ENCODE data around the gene NME3. TPM values are rescaled to one million over a fixed set of nuclear protein-coding genes. Genes with fewer than 3 reads are reported as not detected.

The NME3 gene
- total and polyA plus RNA-seq, 4 experiments from 2014 or later = 64.1 to 88.6 (median 77.3) TPM

DNA sequence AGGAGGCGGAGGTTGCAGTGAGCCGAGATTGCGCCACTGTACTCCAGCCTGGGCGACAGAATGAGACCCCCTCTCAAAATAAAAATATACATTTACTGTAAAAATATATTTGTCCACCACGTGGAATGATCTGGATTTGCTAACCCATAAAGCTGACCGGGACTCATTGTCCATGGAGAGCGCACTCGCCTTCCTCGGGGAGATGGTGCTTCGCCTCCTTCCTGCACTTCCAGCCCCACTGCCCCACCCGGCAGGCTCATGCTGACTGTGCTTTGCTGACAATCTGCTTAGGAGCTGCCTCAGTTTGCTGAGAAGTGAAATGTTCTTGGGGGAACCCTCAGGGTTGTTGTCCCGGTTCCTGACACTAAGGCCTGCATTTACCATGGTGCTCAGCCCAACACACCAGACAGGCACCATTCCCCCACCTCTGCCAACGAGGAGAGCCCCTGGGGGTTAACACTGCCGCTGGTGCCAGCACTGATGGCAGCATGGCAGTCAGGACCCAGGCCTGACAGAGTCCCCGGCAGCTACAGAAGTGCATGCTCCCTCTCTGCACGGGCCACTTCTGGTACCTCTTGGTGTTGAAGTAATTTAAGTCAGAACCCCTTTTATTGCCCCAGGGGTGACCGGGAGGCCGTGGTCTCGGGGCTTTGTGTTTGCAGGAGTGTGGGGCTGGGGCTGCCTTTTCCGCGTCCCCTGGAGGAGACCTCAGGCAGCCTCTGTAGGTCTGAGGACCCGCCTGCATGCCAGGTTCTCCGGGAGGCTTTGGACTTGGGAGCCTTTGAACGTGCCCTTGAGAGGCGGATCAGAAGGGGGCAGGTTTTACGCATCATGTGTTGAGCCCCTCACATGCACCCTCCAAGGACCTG, 13.9 kb upstream of the NME3 start:
- peaks cover 22% of the 10 kb centered on the region for H3K36me3 ChIP-seq (ENCODE audit: insufficient read depth, low read length)
- peaks cover 4 to 22% of the 10 kb centered on the region in 2 donors for H3K36me3 Mint-ChIP-seq
- DNase-seq = peak in 1 of 5 donors; percentile 32
- ChIA-PET POLR2A (ENCODE audit: partially characterized antibody) (interaction anchor here (1.7 kb wide), 1 partner anchor 79 kb away, joined by 5 read pairs; the partner anchor contains the start of gene MAPK8IP3), CTCF (ENCODE audit: partially characterized antibody) (no interaction called here)
- H3K9me3 ChIP-seq (ENCODE audit: control insufficient read depth in 1 of 2, low read length in 2 of 2) = no peaks in the 10 kb centered on the region
- H3K9me3 Mint-ChIP-seq = peaks cover 0 to 3% (median 0%) of the 10 kb centered on the region in 8 donors
- peaks cover 13 to 46% (median 30%) of the 10 kb centered on the region in 4 donors for H3K4me1 Mint-ChIP-seq
- H3K4me1 ChIP-seq (ENCODE audit: insufficient read depth, low read length) = peaks cover 38% of the 10 kb centered on the region
- intact Hi-C loops (cut with micrococcal nuclease) = no loop called here
- H3K27ac ChIP-seq (ENCODE audit: low read depth, low read length) = no peak overlapping the region
- no peak overlapping the region for H3K4me3 ChIP-seq (ENCODE audit: low read length in 2 of 2)
- peak overlapping the region in 7 of 8 donors; percentile 29 to 75 (median 66) for H3K4me3 Mint-ChIP-seq
- H3K27me3 ChIP-seq (ENCODE audit: insufficient read depth, low read length) = no peaks in the 10 kb centered on the region
- no peaks in the 10 kb centered on the region for H3K27me3 Mint-ChIP-seq
- peak overlapping the region in 2 of 7 donors; percentile 57 to 77 for H3K27ac Mint-ChIP-seq

DNA sequence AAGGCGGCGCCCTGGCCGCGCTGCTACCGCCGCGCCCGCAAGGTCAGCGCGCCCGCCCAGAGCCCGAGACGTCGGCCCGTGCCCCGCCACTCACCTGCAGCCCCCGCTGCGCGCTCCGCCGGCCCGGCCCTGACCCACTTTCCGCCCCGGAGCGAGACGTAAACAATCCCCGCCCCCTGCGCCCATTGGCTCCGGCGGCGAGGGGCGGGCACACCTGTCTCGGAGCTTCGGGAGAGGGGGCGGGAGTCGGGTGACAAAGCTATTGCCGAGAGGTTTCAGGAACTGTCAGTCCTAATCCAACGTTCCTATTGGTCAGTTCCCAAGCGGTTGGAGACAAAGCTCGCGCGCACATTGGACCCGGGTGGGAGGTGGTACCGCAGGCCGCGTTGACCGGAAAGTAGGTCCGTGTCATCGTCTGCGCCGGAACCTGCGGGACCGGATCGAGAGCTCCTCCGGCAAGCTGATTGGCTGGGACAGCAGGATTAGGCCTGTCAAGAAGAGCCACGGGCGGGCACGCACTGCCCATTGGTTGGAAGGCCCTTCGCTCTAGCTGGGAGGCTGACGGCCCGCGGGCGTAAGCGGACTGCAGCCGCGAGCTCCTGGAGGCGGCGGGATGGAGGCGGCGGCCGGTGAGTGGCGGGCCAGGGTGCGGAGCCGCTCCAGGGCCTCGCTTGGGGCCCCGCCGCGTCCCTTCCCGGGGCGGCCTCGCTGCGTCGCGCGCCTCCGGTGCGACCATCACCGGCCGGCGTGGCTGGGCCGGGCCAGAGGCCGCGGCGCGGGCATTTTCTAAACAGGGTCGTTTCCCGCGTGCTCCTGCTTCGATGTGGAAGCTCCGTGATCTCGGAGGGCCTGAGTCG, 11.3 kb upstream of the NME3 start, which contains the start of the genes NUBP2 and SPSB3:
Gene NUBP2, plus strand, starts transcription at position 553 of the 857 bp plus-strand sequence. Its CDS starts 61 bp downstream, at position 614.
Gene SPSB3, minus strand, starts transcription at position 164 of the 857 bp plus-strand sequence. CDS start 1,088 bp downstream, outside the sequence.
- Mint-ChIP-seq H3K27me3 (no peaks in the 10 kb centered on the region), H3K9me3 (peaks cover 0 to 3% (median 0%) of the 10 kb centered on the region in 8 donors), H3K4me1 (peaks cover 13 to 46% (median 30%) of the 10 kb centered on the region in 4 donors), H3K27ac (peak within 1 kb of the TSS; percentile 92 to 97 (median 94)), H3K4me3 (peak within 1 kb of the TSS; percentile 91 to 96 (median 94)), H3K36me3 (peaks cover 0 to 17% of the 10 kb centered on the region in 2 donors)
- DNase-seq = peak; percentile 97 to 99 (median 99)
- H3K9me3 ChIP-seq (ENCODE audit: control insufficient read depth in 1 of 2, low read length in 2 of 2) = no peaks in the 10 kb centered on the region
- H3K4me1 ChIP-seq (ENCODE audit: insufficient read depth, low read length) = peaks cover 43% of the 10 kb centered on the region
- peak within 1 kb of the TSS; percentile 79 for H3K27ac ChIP-seq (ENCODE audit: low read depth, low read length)
- intact Hi-C loops (cut with micrococcal nuclease) = loop anchor here (1.0 to 2.0 kb wide), 5 partner anchors 9 to 362 kb away; partner anchors contain the start of genes HAGH, MAPK8IP3, MRPS34 and UQCC4
- POLR2A ChIA-PET (ENCODE audit: partially characterized antibody) = interaction anchor here (0.7 to 6.7 kb wide), 24 partner anchors 8 to 995 kb away, joined by 3 to 185 read pairs (median 6); partner anchors contain the start of genes AMDHD2, CRAMP1, EME2 and FAHD1
- peak within 1 kb of the TSS; percentile 69 to 88 for H3K4me3 ChIP-seq (ENCODE audit: low read length in 2 of 2)
- H3K36me3 ChIP-seq (ENCODE audit: insufficient read depth, low read length) = peaks cover 22% of the 10 kb centered on the region
- H3K27me3 ChIP-seq (ENCODE audit: insufficient read depth, low read length) = no peaks in the 10 kb centered on the region
- CTCF ChIA-PET (ENCODE audit: partially characterized antibody) = interaction anchor here (1.0 to 2.2 kb wide), 10 partner anchors 8 to 146 kb away, joined by 3 to 16 read pairs (median 5); partner anchors contain the start of genes EME2, FAHD1, HAGH and MAPK8IP3

DNA sequence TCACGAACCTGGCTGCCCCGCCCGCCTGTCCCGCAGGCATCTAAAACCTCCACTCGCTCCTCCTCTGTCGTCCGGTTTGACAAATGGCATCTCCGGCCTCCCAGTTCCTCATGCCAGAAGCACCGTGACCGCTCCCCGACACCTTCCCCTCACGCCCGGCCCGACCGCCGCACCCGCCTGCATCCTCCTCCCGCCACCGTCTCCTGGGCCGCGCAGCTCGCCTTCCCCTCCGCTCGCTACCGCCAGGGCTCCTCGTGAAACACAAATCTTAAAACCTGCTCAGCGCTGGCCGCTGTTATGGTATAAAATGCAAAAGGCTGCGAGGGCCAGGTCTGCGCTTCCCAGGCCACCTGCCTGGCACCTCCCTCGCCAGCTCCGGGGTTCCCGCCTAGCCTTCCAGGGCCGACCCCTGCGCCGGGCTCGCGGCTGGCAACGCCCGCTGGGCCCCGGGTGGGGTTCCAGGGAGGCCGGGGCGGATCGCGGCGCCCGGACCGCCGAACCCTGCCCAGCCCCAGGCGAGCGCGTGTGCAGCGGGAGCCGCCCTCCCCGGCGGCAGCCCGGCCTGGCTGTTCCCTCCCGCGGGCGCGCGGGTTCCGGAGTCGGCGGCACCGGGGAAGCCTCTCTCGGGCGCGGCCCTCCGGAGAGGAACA, 10.5 kb upstream of the NME3 start:
- POLR2A ChIA-PET (ENCODE audit: partially characterized antibody) = interaction anchor here (0.5 to 6.7 kb wide), 20 partner anchors 9 to 1194 kb away, joined by 3 to 185 read pairs (median 7); partner anchors contain the start of genes AMDHD2, CRAMP1, EME2 and FAHD1
- Mint-ChIP-seq H3K27ac (peak overlapping the region; percentile 81 to 94 (median 90)), H3K27me3 (no peaks in the 10 kb centered on the region), H3K4me1 (peaks cover 13 to 46% (median 30%) of the 10 kb centered on the region in 4 donors), H3K9me3 (peaks cover 0 to 3% (median 0%) of the 10 kb centered on the region in 8 donors), H3K4me3 (peak overlapping the region; percentile 84 to 94 (median 87)), H3K36me3 (peaks cover 0 to 17% of the 10 kb centered on the region in 2 donors)
- H3K27me3 ChIP-seq (ENCODE audit: insufficient read depth, low read length) = no peaks in the 10 kb centered on the region
- CTCF ChIA-PET (ENCODE audit: partially characterized antibody) = interaction anchor here (1.0 to 2.2 kb wide), 10 partner anchors 8 to 147 kb away, joined by 3 to 16 read pairs (median 5); partner anchors contain the start of genes EME2, FAHD1, HAGH and MAPK8IP3
- peaks cover 18% of the 10 kb centered on the region for H3K36me3 ChIP-seq (ENCODE audit: insufficient read depth, low read length)
- H3K27ac ChIP-seq (ENCODE audit: low read depth, low read length) = peak overlapping the region; percentile 79
- H3K9me3 ChIP-seq (ENCODE audit: control insufficient read depth in 1 of 2, low read length in 2 of 2) = no peaks in the 10 kb centered on the region
- H3K4me3 ChIP-seq (ENCODE audit: low read length in 2 of 2) = peak overlapping the region; percentile 36 to 88
- peaks cover 43% of the 10 kb centered on the region for H3K4me1 ChIP-seq (ENCODE audit: insufficient read depth, low read length)
- intact Hi-C loops (cut with micrococcal nuclease) = loop anchor here (1.0 to 2.0 kb wide), 5 partner anchors 9 to 362 kb away; partner anchors contain the start of genes HAGH, MAPK8IP3, MRPS34 and UQCC4
- DNase-seq = peak in 3 of 5 donors; percentile 37 to 56 (median 52)

DNA sequence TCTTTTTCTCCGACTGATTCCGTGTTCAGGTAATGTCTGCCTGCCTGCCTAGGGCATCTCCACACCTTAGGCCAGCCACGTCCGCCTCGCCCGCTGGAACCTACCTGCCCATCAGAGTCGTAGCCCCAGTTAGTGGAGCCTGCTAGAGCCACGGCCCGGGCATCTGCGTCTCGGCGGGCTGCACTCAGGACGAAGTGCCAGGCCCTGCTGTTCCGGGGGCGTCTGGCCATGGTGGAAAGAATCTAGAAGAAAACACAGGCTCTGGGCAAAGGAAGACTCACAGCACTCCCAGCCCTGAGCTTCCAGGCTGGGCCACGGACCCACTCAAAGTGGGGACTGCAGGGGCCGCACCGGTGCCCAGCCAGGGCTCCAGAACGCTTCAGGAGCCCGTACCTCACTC, 9.9 kb upstream of the NME3 start:
- H3K4me1 ChIP-seq (ENCODE audit: insufficient read depth, low read length) = peaks cover 43% of the 10 kb centered on the region
- H3K9me3 ChIP-seq (ENCODE audit: control insufficient read depth in 1 of 2, low read length in 2 of 2) = no peaks in the 10 kb centered on the region
- H3K36me3 Mint-ChIP-seq = peaks cover 0 to 23% of the 10 kb centered on the region in 2 donors
- peaks cover 22% of the 10 kb centered on the region for H3K36me3 ChIP-seq (ENCODE audit: insufficient read depth, low read length)
- H3K27ac ChIP-seq (ENCODE audit: low read depth, low read length) = no peak overlapping the region
- DNase-seq = peak in 1 of 5 donors; percentile 40
- H3K27ac Mint-ChIP-seq = peak overlapping the region; percentile 81 to 94 (median 90)
- peaks cover 0 to 3% (median 0%) of the 10 kb centered on the region in 8 donors for H3K9me3 Mint-ChIP-seq
- ChIA-PET POLR2A (ENCODE audit: partially characterized antibody) (interaction anchor here (0.5 to 6.7 kb wide), 9 partner anchors 11 to 1193 kb away, joined by 3 to 185 read pairs (median 18); partner anchors contain the start of genes CRAMP1, EME2, FAHD1 and HAGH), CTCF (ENCODE audit: partially characterized antibody) (interaction anchor here (1.9 to 2.2 kb wide), 2 partner anchors 9 to 75 kb away, joined by 9 to 16 read pairs; partner anchors contain the start of genes EME2, MAPK8IP3, MRPS34 and NME3)
- no peaks in the 10 kb centered on the region for H3K27me3 Mint-ChIP-seq
- peak overlapping the region; percentile 84 to 89 (median 87) for H3K4me3 Mint-ChIP-seq
- no peaks in the 10 kb centered on the region for H3K27me3 ChIP-seq (ENCODE audit: insufficient read depth, low read length)
- intact Hi-C loops (cut with micrococcal nuclease) = no loop called here
- H3K4me3 ChIP-seq (ENCODE audit: low read length in 2 of 2) = peak overlapping the region in 1 of 2 donors; percentile 88
- peaks cover 14 to 46% (median 30%) of the 10 kb centered on the region in 4 donors for H3K4me1 Mint-ChIP-seq

- intact Hi-C loops (cut with micrococcal nuclease) = no loop called here
- CTCF ChIA-PET (ENCODE audit: partially characterized antibody) = no interaction called here
These were observed 9.3 kb upstream of the NME3 start for GRCh38 chr16:1780677-1781072.

More at GRCh38 chr16:1780677-1781072, 9.3 kb upstream of the NME3 start:
- peaks cover 14 to 44% (median 30%) of the 10 kb centered on the region in 4 donors for H3K4me1 Mint-ChIP-seq
- peaks cover 0 to 3% (median 0%) of the 10 kb centered on the region in 8 donors for H3K9me3 Mint-ChIP-seq
- no peaks in the 10 kb centered on the region for H3K27me3 Mint-ChIP-seq
- H3K27ac Mint-ChIP-seq = peak overlapping the region in 3 of 7 donors; percentile 81 to 94 (median 91)
- H3K4me1 ChIP-seq (ENCODE audit: insufficient read depth, low read length) = peaks cover 39% of the 10 kb centered on the region
- DNase-seq = peak in 1 of 5 donors; percentile 10
- no peaks in the 10 kb centered on the region for H3K27me3 ChIP-seq (ENCODE audit: insufficient read depth, low read length)
- peak overlapping the region in 7 of 8 donors; percentile 21 to 85 (median 63) for H3K4me3 Mint-ChIP-seq
- H3K9me3 ChIP-seq (ENCODE audit: control insufficient read depth in 1 of 2, low read length in 2 of 2) = no peaks in the 10 kb centered on the region
- peaks cover 0 to 23% of the 10 kb centered on the region in 2 donors for H3K36me3 Mint-ChIP-seq
- POLR2A ChIA-PET (ENCODE audit: partially characterized antibody) = interaction anchor here (4.5 to 6.7 kb wide), 2 partner anchors 11 to 74 kb away, joined by 56 to 185 read pairs; partner anchors contain the start of genes EME2, MAPK8IP3, MRPS34 and NME3
- no peak overlapping the region for H3K4me3 ChIP-seq (ENCODE audit: low read length in 2 of 2)
- peaks cover 22% of the 10 kb centered on the region for H3K36me3 ChIP-seq (ENCODE audit: insufficient read depth, low read length)
- no peak overlapping the region for H3K27ac ChIP-seq (ENCODE audit: low read depth, low read length)
